Measurements from ENCODE around the gene SET.
"Not testable (repeated sequence)": the region's sequence is repeated elsewhere in the genome, so short reads cannot be mapped to it uniquely, and the experiment has no call there.

The SET gene, protein sequence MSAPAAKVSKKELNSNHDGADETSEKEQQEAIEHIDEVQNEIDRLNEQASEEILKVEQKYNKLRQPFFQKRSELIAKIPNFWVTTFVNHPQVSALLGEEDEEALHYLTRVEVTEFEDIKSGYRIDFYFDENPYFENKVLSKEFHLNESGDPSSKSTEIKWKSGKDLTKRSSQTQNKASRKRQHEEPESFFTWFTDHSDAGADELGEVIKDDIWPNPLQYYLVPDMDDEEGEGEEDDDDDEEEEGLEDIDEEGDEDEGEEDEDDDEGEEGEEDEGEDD

DNA sequence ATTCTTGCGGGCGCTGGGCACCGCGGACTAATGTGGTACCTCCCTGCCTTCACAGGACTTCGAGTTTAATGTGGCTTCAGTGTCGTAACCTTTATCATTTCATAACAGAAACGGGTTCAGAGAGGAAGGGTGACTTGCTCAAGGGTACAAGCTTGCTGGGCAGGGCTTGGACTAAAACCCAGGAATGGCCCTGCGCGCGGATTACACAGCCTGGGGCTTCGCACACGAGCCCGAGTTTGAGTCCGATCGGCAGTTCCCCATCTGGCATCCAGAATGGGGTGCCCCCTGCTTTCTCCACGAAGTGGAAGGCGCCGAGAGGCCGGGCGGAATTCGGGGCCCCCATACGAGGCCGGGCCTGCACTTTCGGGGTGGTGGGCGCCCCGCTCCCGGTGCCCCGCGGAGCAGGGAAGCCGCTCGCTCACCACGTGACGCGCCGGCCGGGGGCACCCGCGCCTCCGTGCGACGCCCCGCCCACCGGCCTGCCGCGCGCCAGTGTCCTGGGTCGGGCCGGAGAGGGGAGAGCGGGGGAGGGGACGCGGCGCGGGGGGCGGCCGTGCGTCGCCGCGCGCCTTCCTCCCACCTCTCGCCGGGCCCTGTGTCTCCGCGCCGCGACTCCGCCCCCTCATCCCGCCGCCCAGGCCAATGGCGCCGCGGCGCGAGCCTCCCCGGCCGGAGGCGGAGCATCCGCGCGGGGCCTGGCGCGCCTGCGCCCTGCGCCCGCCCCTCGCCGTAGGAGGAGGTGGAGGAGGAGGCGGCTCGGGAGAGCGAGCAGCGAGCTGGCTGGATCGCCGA, at the start of gene SET:
TSS of gene SET (plus strand) at position 722 of the 792 bp plus-strand sequence. CDS start 361 bp downstream, outside the sequence.
- peak; percentile 98 for DNase-seq

DNA sequence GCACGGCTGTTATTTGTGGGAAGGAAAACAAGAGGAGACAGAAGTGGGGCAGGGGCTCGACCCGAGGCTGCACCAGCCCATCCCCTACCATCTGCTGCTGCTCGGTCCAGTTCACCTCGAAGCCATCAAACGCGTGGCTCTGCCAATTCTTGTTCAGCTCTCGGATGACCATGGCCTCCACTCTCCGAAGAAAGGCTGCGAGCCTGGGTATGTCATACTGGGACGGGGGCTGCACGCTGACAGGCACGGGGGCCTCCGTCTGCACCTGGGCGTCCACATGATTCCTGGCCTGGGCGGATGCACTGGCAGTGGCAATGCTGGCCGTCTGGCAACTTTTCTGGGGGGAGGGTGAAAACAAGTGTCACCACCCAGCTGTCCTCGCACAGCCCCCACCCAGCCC, 48.4 kb upstream of the SET start:
- no peak for ATAC-seq
- no peak for DNase-seq

More for the DNA sequence above, at the start of gene SET:
- ATAC-seq, result peak; percentile 83

DNA sequence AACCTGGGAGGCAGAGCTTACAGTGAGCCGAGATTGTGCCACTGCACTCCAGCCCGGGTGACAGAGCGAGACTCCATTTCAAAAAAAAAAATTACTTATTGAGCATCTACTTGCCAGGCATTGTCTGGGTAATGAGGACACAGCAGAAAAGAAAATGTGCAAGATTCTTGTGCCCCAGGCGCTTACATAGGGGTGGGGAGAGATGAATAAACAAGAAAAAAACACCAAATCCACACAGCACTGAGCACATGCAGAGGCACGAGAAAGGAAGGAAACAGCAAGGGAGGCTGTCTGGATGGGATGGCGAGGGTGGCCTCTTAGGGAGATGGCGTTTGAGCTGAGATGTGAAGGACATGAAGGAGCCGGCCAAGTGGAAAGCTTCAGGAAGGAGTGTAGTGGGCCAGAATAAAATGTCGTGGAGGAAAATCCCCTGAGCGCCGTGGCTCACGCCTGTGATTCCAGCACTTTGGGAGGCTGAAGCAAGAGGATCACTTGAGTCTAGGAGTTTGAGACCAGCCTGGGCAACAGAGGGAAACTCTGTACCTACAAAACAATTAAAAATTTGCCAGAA, 46.3 kb upstream of the SET start:
- DNase-seq, result no peak
- ATAC-seq, result no peak

DNA sequence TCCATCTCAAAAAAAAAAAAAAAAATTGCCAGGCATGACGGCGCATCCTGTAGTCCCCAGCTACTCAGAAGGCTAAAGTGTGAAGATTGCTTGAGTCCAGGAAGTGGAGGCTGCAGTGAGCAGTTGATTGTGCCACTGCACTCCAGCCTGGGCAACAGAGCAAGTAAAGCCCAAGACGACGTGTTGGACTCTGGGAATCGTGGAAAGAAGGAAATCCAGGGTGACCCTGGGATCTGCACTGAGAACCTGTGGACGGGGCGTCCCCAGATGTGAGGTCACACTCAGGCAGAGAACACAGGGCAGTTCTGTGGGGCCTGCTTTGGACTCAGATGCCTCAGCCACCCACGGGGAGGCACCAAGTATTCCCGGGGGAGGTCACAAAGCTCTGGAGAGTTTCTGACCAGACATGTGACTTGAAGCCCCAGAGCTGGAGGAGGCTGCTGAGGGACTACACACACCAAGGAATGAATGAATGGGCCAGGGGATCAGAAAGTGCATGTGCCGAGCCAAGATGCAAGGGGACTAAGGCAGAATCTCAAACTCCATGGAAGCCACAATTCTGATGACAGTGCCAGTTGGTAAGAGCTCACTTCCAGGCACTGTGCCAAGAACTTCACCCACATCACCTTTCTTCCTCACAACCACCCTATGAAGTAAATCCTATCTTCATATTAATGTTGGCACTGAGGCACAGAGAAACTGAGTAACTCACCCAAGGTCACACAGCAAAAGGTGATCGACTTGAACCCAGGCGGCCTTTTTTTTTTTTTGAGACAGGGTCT, 45.3 kb upstream of the SET start:
- DNase-seq (no peak), ATAC-seq (no peak)

DNA sequence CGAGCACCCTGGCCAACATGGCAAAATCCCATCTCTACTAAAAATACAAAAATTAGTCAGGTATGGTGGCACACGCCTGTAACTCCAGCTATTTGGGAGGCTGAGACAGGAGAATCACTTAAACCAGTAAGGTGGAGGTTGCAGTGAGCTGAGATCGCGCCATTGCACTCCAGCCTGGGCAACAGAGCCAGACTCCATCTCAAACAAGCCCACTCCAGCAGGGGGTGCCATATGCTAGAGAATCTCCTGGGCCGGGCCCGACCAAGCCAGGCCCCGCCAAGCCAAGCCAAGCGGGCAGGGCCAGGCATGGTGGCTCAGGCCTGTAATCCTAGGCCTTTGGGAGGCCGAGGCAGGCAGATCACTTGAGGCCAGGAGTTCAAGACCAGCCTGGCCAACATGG, 40.8 kb upstream of the SET start:
- peak; percentile 93 for ATAC-seq

DNA sequence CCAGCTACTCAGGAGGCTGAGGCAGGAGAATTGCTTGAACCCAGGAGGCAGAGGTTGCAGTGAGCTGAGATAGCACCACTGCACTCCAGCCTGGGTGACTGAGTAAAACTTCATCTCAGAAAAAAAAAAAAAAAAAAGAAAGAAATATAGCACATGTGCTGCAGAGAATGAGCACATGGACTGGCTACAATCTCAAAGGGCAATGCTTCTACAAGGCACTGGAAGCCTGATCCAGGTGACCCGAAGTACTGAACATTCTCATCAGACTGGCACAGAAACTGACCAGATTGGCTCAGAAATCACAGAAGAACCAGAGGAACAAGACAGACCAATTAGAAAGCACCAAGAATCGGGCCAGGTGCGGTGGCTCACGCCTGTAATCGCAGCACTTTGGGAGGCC, 37.2 kb upstream of the SET start:
- DNase-seq, result no peak

More for the DNA sequence above, 40.8 kb upstream of the SET start:
- peak; percentile 80 for DNase-seq

DNA sequence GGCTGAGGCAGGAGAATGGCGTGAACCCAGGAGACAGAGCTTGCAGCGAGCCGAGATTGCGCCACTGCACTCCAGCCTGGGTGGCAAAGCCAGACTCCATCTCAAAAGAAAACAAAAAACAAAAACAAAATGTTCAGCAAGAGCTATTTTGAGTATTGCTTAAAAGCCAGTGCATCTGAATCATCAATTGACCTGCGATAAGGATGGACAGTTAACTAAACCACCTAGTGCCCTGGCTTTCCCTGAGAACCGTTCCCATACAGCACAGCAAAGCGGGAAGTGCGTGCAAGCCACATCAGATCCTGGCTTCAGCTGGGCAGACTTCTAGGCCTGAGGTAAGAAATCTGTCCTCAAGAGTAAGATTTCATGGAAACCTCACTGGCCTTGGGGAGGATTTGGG, 35.1 kb upstream of the SET start:
- ATAC-seq (no peak), DNase-seq (no peak)

More for the DNA sequence above, 37.2 kb upstream of the SET start:
- no peak for ATAC-seq

DNA sequence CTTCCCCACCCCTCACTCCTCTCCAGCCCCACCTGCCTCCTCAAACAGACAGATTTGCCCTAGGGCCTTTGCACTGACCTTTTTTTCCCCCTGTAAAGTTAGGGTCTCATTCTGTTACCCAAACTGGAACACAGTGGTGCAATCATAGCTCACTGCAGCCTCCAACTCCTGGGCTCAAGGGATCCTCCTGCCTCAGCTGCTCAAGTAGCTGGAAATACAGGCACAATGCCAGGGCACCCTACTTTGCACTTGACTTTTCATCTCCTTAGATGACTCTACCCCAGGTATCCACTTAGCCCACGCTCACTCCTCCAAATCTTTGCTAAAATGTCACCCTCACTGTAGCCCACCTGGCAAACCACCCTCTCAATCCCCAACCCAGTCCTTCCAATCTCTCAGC, 34.5 kb upstream of the SET start:
- ATAC-seq, result no peak
- no peak for DNase-seq

DNA sequence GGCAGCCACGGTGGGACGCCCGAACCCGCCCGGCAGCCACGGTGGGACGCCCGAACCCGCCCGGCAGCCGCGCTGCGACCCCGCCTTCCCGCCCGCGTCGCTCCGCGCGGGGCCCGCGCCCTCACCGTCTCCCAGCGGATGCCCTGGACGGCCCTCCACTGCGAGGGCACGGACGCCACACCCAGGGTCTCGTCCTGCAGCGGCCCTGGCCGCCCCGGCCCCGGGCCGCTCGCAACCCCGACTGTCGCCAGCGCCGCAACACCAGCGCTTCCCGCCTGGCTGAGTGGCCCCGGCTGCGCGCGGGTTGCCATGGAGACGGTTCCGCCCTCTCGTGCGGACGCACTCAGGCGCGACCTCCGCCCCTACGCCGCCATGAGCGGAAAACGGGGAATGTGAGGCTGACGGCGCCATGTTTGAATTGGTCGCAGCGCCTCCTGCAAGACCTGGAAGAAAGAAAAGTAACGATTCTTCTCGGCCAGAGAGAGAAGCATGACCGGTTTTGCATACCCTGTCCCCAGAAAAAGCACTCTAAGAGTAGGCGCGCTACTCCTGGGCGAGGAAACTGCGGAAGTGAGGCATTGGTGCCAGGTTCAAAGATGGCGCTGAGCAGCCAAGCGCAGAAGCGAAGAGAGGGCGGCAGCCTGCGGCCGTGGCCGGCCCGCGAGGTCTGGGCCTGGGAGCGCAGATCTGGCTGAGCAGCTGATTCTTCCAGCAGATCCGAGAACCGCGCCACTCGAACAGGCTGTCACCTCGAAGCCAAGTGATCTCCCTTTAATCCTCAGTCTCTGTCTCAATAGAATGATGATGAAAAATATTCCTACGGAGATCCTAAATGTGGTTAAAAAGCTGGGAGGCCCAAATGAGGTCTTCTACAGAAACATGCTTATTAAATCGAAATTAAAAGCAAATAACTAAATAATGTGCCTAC, 32.3 kb upstream of the SET start, which contains the start of gene DYNC2I2:
TSS of gene DYNC2I2 (minus strand) at position 432 of the 928 bp plus-strand sequence. CDS start at position 311, 121 bp downstream.
- peak; percentile 96 for ATAC-seq
- DNase-seq, result peak; percentile 98

DNA sequence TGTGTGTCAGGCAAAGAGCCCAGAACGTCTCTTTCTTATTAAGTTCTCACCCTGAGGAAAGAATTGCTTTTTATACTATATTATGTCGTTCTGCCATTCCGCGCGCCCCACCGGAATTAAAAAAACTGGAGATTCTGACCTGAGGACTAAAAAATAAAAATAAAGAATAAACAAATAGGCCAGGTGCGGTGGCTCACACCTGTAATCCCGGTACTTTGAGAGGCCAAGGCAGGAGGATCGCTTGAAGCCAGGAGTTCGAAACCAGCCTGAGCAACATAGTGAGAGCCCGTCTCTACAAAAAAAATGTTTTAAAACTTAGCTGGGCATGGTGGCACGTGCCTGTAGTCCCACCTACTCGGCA, 31.7 kb upstream of the SET start:
- ATAC-seq, result no peak
- no peak for DNase-seq

DNA sequence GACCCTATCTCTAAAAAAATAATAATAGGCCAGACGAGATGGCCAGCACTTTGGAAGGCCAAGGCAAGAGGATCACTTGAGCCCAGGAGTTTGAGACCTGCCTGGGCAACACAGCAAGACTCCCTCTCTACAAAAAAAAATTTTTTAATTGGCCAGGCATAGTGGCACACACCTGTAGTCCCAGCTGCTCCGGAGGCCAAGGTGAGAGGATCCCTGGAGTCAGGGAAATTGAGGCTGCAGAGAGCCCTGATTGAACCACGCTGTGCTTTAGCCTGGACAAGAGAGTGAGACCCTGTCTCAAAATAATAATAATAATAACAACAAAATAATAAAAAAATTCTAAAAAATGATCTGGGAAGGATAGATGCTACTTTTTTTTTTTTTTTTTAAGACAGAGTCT, 31.2 kb upstream of the SET start:
- no peak for DNase-seq
- ATAC-seq, result no peak

DNA sequence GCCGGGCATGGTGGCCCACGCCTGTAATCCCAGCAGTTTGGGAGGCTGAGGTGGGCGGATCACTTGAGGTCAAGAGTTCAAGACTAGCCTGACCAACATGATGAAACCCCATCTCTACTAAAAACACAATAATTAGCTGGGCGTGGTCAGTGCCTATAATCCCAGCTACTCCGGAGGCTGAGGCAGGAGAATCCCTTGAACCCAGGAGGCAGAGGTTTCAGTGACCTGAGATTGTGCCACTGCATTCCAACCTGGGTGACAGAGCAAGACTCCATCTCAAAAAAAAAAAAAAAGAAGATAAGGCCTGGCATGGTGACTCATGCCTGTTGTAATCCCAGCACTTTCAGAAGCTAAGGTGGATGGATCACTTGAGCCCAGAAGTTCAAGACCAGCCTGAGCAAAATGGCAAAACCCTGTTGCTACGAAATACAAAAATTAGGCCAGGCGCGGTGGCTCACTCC, 22.5 kb upstream of the SET start:
- DNase-seq, ATAC-seq: not testable (repeated sequence)

DNA sequence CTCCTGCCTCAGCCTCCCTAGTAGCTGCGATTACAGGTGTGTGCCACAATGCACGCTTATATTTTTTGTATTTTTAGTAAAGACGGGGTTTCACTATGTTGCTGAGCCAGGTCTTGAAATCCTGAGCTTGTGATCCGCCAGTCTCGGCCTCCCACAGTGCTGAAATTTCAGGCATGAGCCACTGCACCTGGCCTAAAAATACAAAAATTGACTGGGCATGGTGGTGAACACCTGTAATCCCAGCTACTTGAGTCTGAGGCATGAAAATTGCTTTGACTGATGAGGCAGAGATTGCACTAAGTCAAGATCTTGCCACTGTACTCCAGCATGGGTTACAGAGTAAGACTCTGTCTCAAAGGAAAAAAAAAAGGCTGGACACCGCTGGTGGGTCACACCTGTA, 19.2 kb upstream of the SET start:
- ATAC-seq (no peak), DNase-seq (no peak)

DNA sequence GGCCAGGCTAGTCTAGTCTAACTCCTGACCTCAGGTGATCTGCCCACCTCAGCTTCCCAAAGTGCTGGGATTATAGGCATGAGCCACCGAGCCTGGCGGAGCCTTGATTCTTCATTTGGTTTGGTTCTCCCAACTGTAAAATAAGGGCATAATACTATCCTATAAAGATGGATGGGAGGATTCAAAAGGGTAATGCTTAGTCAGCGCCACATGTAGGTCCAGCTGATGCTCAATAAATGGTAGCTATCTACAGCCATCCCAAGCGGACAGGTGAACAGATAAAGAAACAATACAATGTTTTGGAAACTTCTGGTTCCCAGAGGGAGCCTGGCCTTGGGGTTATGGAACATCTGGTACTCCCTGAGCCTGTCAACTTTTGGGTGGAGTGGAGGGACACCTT, 13.6 kb upstream of the SET start:
- DNase-seq, result no peak
- no peak for ATAC-seq

DNA sequence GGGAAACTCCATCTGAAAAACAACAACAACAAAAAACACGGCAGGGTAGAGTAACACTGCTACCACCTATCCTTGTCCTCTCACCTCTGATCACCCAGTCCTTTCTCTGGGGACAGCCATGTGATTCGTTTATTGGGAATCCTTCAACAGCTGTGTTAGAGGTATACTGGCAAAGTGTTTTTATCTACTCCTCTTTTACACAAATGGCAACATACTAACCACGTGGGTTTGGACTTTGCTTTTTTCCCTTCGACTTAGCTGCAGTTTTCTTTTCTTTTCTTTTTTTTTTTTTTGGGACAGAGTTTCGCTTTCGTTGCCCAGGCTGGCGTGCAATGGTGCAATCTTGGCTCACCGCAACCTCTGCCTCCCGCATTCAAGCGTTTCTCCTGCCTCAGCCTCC, 11.2 kb upstream of the SET start:
- DNase-seq (no peak), ATAC-seq (no peak)

DNA sequence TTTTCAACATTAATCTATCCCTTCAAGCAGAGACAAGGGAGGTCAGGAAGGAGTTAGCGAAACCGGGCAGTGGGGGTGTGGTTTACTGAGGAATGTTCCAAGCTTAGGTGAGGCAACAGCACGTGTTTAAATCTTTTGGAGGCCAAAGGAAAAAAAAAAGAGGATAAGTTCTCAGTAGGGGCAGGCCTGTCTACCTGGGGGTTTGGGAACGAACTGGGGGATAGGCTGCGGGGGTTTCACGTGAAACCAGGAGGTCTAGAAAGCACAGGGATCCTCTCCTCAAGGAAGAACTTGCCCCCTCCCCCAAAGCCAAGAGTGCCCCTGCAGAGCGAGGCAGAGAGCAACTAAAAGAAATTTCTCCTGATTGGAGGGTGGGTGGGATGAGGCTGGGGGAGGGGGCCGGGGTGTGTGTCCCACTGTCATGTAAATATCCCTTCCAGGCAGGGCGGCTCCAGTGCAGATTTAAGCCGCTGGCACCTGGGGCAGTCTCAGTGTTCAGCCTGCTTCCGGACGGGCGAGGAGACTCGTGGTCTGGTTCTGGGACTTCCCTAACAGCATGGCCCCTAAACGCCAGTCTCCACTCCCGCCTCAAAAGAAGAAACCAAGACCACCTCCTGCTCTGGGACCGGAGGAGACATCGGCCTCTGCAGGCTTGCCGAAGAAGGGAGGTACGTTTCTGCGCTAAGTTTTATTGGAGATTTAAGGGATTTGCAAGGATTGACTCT, 5.5 kb upstream of the SET start:
- peak; percentile 25 for ATAC-seq
- DNase-seq, result peak; percentile 65

DNA sequence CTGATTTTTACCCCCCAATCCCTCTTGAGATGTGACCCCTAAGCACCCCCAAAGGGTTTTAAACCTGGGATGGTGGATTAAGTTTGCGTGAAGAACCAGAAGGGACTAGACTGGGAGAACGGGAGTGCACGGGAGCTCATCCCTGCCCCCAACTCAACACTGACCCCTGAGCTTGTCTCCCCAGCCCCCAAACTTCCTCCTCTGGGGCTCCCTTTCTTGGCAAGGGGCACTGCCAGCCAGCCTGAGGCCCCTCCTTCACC, 5.0 kb upstream of the SET start:
- ATAC-seq, result no peak
- no peak for DNase-seq

DNA sequence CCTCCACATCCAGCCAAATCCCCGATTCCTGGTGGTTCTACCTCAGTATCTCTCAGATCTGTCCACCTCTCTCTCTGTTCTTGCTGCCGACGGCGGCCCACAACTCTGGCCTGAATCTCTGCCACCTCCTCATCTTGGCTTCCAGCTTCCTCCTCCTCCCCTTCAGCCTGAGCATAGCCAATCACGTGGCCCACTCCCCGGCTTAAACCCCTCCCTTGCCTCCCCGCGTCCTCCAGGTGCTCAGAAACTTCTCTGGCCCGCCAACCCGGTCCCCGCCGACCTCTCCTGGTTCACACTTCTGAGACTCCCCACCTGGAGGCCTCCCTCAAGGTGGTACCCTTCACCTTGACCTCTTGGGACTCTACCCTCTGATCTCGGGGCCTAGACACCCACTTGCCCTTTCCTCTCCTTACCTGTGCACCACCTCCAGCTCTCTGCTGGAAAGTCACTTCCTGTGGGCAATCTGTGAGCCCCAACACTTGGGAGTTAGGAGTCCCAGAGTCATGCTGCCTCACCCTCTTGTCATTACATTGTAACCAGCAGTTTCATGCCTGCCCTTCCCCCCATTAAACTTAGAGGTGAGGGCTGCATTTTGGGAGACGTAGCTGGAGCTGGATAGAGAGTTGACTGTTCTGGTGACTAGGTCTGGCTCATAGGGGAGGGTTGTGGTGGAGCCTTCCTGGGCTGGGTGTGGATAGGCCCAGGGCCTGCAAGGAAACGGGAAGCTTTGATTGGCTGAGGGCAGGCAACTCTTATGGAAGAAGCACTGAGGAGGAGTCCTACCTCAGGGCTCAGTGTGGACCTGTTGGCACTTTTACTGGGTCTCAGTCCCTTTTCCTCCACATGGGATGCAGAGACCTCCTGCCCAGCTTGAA, 4.5 kb upstream of the SET start:
- ATAC-seq, result peak; percentile 57
- DNase-seq, result peak; percentile 84

DNA sequence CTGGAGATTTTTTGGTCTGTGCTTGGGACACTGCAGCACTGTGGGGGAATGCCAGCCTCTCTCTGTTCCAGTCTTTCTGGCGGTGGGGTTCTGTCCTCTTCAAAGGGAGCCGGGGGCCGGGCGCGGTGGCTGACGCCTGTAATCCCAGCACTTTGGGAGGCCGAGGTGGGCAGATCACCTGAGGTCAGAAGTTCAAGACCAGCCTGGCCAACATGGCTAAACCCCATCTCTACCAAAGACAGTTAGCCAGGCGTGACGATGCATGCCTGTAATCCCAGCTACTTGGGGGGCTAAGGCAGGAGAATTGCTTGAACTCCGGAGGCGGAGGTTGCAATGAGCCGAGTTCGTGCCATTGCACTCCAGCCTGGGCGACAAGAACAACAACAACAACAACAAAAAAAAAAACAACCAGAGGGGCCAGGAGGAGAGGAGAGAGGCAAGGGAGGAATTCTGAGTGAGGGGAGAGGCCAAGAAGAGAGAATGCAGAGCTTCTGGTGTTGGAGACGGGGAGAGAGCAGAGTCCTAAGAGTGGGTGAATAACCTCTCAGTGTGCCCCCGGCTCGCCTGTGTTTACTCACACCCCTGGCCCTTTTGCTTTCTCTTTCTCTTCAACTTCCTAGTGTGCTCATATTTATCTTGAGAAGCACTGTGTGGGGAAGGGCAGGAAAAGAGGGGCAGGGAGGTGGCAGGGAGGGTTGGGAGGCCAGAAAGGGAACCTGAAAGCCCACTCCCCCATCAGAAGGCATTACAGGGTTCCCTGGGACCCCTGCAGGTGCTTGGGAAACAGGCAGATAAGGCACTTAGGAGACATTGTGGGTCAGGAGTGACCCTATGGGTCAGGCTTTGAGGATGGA, 3.2 kb upstream of the SET start:
- DNase-seq, result peak; percentile 37
- no peak for ATAC-seq
